GM18526 (cell line): Measurements from ENCODE around the gene KDM5A.

Source experiments
- POLR2A ChIP-seq: IDR thresholded peaks from 3 replicates; pipeline ENCODE4 v1.6.1; 2011; ENCODE audit not compliant: insufficient read length; ENCODE audit errors: extremely low read depth

KDM5A gene

DNA sequence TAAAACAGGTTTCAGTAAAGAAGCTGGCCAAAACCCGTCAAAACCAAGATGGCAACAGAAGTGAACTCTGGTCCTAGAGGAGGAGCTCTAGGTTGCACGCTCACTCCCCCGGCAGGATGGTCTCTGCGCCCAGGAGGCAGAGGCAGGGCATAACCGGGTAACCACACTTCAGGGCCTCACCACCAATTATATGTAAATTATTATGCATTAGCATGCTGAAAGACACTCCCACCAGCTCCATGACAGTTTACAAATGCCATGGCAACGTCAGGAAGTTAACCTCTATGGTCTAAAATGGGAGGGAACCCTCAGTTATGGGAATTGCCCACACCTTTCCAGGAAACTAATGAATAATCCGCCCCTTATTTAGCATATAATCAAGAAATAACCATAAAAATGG, 155.1 kb downstream of the KDM5A start:
- no peak for TF ChIP-seq POLR2A

- no peak for TF ChIP-seq POLR2A
Measured at GRCh38 chr12:233615-233968, 155.5 kb downstream of the KDM5A start.

DNA sequence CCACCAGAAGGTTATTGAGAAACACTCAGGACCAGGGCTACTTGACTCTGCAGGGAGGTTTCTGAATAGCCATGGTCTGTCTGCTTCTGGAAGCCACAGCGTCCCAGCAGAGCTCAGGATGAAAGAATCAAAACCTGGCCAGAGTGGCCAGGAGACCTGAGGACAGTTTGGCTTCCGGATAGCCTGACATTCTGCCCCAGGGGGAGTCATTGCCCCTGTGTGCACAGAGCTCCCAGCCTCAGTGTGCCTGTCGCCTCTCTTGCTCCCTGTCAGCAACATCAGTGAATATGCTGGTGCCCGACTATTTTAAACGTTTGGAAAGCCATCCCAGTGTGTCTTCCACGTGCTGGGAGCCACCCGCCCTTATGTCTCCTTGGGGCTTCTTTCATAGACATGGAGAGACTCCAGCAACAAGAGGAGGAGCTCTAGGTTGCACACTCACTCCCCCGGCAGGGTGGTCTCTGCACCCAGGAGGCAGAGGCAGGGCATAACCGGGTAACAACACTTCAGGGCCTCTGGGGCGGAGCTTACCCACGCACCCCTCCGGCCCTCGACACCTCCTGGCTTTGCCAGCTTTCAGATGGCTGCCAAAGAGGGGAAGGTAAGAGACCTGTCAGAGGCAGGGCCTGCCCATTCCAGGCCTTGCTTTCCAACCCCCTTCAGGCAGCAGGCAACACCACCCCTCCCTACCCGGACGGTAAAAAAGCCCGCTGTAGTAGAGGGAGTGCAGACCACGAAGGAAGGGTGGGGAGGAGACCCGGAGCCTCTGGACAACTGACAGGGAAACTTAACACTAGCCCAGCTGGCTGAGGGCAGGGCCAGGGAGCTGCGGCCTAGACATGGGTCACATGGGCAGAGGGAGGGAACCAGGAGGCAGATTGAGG, 156.1 kb downstream of the KDM5A start:
- no peak for TF ChIP-seq POLR2A

GRCh38 chr12:230925-231671, 158.0 kb downstream of the KDM5A start:
- no peak for TF ChIP-seq POLR2A
